Inferior parietal cortex (tissue), 1 donor: ENCODE measurements around the gene SYTL2.
"Not testable (repeated sequence)": the region's sequence is repeated elsewhere in the genome, so short reads cannot be mapped to it uniquely, and the experiment has no call there.

Experiments
- DNase-seq: peaks from one replicate; pipeline ENCODE4 v3.0.0-alpha.2; 2016; ENCODE audit errors: extremely low spot score

The SYTL2 gene

DNA sequence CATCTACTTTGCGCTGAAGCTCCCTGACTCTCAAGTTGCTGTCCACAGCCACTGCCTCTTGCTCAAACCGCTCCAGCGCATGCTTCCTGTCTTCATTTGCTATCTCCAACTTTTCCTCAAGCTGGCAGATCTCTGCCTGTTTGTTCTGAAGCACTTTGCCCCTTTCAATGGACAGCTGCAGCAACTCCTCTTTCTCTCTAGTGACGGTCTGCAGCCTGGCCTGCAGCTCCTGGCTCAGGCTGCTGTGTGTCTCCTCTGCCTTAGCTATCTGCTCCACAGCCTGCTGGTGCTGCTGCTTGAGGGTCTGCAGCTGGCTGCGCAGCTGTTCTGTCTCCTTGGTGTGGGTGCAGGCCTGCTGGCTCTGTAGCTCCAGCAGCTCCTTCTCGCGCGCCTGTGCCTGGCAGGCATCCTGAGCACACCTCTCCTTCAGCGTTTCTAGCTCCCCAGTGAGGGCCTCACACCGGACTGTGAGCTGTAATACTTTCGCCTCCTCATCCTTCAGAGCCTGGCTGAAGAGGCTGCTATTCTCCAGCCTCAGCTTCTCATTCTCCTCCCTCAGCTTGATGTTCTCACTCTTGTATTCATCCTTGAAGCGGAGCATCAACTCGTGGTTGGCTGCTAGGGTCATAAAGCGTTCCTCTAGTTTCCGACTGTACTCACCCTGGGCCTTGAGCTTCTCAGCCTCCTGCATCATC lies 125.7 kb downstream of the SYTL2 start:
- no peak for DNase-seq

DNA sequence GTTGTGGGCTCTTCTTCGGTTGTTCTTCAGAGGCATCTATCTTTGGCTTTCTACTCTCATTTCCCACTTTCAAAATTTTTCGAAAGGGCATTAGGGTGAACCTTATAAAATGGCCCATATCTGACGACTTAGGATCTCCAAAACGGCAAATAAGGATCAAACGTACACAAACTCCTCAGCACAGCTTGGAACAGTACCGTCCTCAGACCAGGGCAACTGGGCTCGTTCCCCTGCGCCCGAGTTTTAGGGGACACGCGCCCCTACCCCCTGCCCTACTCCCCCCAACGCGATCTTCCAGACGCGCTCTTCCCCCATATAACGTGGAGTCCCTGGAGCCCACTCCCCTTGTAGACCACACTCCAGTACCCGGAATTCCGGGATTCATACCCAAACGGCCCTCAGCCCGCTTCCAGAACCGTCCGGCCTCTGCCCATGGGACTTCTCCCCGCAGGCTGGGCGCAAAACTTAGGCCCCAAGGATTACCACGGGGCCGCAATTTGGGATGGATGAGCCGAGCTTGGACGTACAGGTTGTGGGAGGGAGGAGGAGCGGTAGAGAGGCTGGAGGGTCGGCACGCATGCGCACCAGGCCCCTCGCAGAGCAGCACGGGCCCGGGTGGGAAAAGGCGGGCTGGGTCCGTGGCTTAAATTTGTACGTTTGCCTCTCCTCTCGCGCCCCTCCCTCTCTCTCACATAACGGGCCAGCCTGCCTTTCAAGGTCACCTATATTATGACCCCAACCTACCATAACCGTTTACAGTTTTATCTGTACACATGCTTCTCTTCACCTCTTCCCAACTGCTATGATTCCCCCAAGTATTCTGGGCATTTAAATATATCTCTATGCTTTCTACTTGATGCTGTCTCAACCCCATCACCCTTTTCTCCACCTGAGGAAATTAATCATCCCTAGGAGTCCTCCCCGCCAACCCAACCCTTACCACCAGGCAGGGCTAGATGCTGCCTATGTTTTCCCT lies 128.3 kb downstream of the SYTL2 start:
- no peak for DNase-seq

DNA sequence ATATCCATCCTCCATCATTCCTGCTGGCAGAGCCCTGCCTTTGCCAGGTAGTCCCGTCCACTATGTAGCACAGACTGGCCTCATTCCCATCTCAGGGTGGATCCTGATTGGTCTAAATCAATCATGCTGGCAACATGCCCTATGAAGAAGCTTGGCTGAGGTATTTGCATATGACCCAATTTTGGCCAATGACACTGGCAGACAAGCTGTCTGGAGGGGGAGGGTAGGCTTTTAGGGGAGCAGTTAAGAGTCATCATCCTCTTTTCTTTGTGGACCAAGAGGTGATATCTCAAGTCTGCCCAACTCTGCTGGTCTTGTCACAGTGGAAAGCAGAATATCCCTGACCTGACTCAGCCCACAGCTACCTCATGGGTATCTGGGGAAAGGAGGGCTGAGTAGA lies 130.0 kb downstream of the SYTL2 start:
- no peak for DNase-seq

DNA sequence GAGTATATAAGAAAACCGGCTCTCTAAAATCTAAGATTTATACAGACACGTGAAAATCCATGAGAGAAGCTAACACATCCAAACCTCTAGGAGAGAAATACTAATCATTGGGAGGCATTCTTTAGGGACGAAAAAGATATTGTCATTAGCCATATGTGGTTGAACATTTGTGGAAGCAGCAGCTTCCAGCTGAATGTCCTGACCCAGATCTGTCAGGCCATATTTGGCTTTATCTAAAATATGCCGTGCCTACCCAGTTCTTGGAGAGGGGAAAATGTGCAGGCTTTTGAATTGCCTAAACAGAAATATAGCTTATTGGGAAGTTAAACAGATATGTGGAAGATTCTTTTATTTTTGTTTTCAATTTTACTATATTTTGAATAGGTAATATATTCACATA lies 131.4 kb downstream of the SYTL2 start:
- DNase-seq, result no peak

DNA sequence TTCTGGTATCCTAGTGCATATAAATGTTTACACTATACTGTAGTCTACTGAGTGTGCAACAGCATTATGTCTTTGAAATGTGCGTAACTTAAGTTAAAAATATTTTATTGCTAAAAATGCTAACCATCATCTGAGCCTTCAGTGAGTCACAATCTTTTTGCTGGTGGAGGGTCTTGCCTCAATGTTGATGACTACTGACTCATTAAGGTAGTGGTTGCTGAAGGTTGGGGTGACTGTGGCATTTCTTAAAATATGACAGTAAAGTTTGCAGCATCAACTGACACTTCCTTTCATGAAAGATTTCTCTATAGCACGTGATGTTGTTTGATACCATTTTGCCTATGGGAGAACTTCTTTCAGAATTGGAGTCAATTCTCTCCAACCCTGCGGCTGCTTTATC lies 137.5 kb downstream of the SYTL2 start:
- DNase-seq, result no peak

DNA sequence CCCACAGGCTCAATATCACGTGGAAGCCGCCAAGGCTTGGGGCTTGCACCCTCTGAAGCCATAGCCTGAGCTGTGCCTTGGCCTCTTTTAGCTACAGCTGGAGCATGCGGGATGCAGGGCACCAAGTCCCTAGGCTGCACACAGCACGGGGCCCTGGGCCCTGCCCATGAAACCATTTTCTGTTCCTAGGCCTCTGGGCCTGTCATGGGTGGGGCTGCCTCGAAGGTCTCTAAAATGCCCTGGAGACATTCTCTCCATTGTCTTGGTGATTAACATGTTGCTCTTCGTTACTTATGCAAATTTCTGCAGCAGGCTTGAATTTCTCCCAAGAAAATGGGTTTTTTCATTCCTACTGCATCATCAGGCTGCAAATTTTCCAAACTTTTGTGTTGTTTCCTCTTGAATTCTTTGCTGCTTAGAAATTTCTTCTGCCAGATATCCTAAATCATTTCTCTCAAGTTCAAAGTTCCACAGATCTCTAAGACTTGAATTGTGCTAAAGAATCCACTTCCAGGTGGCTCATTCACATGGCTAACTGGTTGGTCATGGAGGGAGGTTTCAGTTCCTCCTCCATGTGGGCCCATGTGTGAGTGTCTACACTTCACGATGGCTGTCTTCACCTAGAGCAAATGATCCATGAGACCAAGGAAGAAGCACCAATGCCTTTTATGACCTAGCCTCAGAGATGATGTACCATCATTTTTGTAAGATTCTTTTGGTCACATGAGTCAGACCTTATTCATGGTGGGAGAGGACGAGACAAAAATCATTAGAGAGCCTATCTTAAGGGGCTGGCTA lies 138.6 kb downstream of the SYTL2 start:
- no peak for DNase-seq

DNA sequence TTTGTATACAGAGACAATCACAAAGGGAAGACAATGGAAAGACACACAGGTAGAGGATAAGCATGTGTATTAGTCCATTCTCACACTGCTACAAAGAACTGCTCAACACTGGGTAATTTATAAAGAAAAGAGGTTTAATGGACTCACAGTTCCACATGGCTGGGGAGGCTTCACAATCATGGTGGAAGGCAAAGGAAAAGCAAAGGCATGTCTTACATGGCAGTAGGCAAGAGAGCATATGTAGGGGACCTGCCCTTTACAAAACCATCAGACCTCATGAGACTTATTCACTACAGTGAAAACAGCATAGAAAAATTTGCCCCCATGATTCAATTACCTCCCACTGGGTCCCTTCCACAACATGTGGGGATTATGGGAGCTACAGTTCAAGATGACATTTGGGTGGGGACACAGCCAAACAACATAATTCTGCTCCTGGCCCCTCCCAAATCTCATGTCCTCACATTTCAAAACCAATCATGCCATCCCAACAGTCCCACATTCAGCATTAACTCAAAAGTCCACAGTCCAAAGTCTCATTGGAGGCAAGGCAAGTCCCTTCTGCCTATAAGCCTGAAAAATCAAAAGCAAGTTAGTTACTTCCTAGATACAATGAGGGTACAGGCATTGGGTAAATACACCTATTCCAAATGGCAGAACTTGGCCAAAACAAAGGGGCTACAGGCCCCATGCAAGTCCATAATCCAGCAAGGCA lies 139.8 kb downstream of the SYTL2 start:
- not testable (repeated sequence) for DNase-seq

DNA sequence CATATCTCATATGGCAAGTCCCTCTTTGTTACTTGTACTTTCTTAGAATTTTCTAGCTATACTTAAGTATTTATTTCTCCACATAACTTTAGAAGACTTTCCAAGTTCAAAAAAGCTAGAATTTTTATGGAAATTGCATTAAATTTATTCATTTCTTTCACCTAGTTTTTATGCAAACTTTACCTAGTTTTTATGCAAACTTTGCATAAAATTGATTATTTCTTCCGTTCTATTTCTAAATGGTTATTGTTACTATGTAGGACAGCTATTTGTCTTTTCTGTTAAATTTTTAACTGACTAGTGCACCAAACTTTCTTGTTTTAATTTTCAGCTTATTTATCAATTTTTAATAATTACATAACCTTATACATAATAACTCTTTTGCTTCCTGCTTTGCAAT lies 142.8 kb downstream of the SYTL2 start:
- no peak for DNase-seq

DNA sequence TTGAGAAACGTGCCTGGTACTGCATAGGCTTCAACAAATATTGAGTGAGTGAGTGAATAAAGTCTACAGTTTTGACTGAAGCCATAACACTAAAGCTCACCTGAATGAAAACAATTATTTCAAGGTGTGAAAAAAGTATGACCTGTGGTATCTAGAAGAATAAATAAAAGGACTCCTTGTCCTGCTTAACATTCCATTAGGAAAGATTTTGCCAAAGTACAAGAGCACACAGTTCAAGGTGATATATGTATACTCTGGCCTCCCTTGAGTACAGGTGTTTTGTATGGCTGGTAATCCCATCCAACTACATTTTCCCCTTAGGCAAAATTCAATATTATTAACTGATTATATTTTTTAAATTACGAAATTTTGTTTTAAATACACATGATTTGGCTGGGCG lies 144.3 kb downstream of the SYTL2 start:
- DNase-seq, result no peak

DNA sequence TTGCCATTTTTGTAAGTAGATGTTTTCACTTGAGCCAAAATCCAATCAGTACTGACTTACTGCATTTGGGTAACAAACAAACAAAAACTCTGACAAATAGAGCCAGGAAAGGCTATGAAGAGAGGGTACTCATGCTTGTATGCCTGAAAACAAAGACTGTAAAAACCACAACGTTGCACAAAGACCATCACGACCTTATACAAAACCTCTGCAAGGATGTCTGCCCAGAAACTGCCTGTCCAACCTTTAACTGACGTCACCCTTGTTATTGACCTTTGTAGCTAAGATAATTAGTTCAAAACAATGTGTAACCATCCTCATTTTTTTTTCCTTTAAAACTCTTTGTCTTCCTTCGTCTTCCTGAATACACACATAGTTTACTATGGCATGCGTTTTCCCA lies 145.2 kb downstream of the SYTL2 start:
- DNase-seq, result no peak

DNA sequence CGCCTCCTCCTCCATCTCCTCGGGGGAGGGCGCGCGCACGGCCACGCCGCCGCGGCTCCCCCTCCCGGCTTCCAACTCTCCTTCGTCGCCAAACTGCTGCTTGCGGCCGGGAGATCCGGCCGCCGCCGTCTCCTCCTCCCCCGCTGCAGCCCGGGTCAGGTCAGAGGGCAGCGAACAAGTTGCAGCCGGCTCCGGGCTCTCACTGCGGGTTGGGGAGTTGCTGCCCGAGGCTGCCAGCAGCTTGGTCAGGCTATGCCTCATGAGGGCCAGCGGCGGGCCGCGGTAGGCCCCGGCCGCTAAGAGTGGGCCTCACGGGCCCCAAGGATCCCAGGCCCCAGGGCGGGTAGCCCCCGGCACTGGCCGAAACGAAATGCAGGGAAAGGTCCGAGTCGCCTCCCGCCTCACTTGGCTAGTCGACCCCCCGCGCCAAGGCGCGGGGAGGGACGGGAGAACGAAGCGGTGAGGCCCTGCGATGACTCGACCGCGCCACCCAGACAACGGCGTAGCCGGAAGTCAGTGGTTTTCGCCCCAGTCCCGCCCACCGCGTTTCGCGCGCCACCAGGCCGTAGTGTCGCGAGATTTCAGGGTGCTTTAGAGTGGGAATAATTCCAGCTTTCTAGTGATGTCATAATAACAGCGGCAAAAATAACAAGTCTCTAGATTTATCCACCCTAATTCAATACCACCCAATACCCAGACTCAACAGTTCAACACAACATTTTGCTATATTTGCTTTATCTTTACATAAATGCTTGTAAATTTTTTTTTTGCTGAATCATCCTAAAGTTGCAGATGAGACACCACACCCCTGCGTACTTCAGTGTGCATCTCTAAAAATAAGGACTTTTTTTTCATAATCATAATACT lies 146.1 kb downstream of the SYTL2 start, which contains the start of gene CREBZF:
Gene CREBZF (minus strand): TSS at position 515 of the 867 bp plus-strand sequence. CDS start 254 bp downstream, at position 261.
- peak; percentile 97 for DNase-seq

DNA sequence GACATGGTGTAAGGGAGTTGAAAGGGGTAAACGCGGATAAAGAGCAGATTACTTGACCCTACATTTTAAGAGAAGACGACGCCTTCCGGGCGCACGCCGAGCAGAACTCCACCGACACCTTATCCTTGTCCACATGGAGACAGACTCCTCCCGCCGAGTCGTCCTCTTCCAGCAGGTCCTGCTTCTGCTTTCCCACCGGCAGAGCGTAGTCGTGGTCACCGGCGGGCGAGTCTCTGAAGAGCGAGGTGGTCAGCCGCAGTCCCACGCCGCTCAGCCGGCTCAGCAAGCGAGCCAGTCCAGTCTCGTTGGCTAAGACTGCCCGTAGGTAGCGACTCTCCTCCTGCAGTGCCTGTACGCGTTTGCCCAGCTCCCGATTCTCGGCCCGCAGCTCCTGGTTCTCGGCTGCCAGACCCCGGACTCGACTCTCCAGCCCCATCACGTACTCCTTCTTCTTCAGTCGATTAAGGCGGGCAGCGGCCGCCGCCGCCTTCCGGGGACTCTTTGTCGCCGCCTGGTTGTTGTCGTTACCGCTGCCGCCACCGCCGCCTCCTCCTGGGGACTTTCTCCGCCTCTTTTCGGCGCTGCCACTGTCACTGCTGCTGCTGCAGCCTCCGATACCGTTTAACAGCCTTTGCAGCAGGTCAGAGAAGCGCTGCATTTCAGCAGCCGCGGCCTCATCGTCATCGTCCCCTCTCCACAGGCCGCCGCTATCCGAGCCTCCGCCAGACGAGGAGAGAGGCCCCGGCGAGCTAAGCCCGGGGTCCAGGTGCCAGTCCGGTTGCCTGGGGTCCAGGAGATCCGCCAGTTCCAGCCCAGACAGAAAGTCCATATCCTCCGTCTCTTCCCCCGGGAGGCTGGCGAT lies 147.0 kb downstream of the SYTL2 start:
- peak; percentile 69 for DNase-seq

DNA sequence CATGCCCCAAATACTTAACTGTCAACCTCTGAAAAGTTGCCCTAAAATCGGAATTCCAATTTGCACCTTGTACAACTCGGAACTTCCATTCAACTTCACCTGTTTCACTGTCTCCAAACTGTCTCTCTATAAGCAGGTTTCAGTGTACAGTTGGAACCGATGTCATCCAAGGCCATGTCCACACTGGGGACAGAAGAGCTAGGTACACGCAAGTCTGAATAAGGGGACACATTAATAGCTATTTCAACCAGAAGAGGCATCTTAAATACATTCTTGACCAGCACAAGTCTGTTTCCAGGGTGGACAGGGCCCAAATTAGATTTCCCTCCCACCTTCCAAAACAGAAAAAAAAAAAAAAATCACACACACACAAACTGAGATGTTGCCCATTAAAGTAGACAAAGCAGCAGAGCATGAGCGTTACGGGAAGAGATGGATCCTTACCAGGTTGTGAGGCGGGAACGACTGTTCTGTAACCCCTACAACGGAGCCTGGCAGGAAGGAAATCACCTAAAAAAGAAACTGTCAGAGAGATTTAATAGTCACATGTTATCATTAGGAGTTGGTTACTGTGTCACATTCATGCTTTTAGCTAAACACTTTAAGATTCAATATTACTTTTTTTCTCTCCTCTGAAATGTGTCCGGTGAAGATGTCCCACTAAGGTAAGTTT lies 147.7 kb downstream of the SYTL2 start:
- DNase-seq, result no peak

DNA sequence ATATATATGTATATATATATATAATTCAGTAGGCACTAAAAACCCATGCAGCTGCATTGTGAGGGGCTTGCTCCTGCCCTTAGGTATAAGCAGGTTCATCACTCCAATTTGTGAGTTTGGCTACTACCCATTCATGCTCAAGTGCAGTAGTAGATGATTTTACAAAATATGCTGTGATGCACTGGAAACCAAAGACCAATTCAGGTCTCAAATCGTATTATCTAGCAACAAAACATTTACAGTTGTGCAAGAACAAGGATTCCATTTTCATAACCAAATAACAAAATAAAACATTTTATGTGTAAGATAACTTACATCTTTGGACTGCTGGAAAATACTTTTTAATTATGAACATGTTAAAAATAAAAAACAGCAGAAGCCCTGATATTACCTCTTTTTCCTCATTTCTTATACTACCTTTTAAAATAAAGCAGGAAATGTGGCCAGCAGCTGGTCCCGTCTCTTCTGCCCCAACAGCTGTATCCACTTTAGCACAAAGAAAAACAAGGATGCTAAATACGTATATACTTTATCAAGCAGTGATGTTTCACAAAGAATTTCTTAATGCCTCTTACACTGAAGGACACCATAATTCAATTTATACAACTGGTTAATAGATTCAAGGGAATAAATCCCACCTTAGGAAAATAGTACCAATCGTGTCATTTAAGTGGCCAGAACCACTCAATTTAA lies 148.8 kb downstream of the SYTL2 start:
- no peak for DNase-seq

DNA sequence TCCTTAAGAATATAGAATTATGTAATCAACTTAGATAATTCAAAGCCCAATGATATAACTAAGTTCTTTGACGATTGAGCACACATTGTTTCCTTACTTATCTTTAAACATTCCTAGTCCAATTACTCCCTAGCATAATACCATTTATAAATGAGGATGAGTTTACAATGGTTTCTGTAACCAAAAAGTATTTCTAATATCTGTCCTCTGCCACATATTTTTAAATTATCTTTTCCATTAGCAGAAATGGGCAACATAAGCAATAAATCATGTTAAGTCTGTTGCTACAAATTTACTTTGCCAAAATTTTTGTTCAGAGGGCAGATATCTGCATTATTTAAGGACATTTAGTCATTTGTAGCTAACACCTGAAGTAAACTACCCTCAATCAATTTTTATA lies 152.8 kb downstream of the SYTL2 start:
- no peak for DNase-seq

DNA sequence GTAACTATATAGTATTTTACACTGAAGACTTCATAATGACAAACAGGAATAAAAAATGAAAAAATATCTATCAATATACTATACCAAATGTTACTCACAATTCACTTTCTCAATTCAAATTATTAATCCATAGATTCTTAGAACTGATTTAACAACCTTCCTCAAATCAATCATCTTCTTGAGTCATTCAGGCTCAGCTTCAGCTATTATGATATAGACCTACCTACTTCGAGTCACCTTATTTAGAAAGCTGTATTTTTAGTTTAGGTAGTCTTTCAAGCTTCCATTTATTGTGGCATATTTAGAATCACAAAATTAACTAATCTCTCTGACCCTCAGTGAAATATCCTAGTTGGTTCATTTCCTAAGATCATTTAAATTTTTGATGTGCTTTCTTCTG lies 154.2 kb downstream of the SYTL2 start:
- no peak for DNase-seq

DNA sequence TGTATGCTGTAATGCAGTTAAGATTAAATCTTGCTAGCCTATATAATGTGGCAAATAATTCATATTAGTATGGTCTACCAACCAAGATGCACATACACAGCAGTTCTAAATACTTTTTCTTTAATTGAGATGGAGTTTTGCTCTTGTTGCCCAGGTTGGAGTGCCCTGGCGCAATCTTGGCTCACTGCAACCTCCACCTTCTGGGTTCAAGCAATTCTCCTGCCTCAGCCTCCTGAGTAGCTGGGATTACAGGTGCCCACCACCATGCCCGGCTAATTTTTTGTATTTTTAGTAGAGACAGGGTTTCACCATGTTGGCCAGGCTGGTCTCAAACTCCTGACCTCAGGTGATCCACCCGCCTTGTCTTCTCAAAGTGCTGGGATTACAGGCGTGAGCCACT lies 156.6 kb downstream of the SYTL2 start:
- not testable (repeated sequence) for DNase-seq

DNA sequence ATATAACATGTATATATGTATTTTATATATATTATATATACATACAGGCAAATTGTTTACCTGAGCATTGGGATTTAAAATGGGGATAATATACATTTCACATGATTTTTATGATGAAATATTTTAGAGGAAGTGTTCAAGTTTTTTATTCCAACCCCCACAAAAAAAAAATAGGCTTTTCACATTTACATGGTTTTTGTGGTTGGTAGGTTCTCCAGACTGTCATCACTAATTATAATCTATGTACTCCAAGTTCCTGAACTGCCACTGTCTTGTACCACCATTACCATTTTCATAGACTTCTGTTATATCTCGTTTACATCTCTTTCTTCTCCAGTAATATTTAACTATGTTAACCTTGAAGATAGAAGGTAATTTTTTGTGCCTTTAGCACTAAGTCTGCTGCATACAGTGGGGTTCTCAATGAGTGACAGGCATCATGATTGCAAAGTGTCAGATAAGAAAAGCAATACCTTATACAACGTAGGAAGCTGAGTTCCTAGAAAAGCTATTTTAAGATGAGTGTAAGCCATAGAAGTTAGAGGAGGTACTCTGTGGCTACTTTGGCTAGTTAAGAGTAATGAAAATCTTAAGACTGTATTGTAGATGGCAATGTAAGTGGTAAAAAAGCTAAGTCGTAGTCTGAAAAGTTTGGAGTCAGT lies 158.0 kb downstream of the SYTL2 start:
- no peak for DNase-seq
